ENCODE data around the gene NRSN2.

Gene NRSN2, protein sequence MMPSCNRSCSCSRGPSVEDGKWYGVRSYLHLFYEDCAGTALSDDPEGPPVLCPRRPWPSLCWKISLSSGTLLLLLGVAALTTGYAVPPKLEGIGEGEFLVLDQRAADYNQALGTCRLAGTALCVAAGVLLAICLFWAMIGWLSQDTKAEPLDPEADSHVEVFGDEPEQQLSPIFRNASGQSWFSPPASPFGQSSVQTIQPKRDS

DNA sequence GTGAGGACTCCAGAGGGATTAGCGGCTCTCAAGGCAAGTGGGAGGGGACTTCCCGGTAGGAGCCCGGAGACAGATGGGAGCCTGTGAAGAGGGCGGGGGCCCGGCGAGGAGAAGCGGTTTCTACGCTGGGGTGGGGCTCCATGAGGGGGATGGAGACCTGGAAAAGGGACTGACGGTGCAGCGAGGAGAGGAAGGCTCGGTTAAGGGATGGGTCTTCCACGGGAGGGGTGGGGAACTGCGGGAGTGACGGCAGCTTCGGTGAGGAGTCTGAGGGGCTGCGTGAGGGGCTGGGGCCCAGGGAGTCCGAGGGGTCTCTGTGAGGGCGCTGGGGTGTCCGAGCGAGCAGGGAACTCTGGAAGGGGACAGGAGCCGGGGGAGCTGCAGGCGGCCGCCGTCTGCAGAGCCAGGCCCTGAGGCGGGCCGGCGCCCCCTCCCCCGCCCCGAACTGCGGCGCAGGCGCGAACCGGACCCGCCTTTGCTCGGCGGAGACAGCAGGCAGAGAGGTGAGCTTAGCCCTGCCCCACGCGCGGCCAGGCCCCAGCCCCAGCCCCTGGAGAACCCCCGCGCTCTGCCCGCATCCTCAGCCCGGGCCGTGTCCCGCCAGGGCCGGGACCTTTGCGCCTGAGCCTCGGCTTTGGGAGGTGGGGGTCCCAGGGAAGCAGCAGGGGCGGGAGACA lies at the start of gene NRSN2:
Gene NRSN2 (plus strand): TSS at position 472 of the 677 bp plus-strand sequence. CDS start 2,533 bp downstream, outside the sequence.
- DNase-seq (ENCODE audit: low read depth in 2 of 2, low spot score in 1 of 2) = no peak

DNA sequence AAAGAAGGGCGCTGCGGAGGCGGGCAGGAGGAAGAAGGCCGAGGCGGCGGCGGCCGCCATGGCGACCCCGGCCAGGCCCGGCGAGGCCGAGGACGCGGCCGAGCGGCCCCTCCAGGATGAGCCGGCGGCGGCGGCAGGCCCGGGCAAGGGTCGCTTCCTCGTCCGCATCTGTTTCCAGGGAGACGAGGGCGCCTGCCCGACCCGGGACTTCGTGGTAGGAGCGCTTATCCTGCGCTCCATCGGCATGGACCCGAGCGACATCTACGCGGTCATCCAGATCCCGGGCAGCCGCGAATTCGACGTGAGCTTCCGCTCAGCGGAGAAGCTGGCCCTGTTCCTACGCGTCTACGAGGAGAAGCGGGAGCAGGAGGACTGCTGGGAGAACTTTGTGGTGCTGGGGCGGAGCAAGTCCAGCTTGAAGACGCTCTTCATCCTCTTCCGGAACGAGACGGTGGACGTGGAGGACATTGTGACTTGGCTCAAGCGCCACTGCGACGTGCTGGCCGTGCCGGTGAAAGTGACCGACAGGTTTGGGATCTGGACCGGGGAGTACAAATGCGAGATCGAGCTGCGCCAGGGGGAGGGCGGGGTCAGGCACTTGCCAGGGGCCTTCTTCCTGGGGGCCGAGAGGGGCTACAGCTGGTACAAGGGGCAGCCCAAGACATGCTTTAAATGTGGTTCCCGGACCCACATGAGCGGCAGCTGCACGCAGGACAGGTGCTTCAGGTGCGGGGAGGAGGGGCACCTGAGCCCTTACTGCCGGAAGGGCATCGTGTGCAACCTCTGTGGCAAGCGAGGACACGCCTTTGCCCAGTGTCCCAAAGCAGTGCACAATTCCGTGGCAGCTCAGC lies 48.8 kb upstream of the NRSN2 start:
- no peak for DNase-seq (ENCODE audit: low read depth in 2 of 2, low spot score in 1 of 2)

DNA sequence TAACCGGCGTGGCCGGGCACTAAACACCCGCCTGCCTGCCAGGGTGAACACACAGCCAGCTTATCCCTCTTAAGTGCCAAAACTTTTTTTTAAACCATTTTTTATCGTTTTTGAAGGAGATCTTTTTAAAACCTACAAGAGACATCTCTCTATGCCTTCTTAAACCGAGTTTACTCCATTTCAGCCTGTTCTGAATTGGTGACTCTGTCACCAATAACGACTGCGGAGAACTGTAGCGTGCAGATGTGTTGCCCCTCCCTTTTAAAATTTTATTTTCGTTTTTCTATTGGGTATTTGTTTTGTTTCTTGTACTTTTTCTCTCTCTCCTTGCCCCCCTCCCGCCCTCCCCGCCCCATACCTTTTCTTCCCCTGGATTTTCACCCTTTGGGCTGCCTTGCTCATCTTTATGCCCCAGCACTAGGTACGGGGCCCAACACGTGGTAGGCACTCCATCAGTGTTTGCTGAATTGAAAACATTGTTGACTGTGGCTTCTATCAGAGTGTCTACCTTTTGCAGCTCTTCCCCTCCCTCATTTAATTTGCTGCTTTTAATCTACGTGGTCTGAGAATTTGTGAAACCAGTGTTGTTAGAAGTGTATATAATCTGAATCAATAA lies 48.0 kb upstream of the NRSN2 start:
- DNase-seq (ENCODE audit: low read depth in 2 of 2, low spot score in 1 of 2) = no peak

DNA sequence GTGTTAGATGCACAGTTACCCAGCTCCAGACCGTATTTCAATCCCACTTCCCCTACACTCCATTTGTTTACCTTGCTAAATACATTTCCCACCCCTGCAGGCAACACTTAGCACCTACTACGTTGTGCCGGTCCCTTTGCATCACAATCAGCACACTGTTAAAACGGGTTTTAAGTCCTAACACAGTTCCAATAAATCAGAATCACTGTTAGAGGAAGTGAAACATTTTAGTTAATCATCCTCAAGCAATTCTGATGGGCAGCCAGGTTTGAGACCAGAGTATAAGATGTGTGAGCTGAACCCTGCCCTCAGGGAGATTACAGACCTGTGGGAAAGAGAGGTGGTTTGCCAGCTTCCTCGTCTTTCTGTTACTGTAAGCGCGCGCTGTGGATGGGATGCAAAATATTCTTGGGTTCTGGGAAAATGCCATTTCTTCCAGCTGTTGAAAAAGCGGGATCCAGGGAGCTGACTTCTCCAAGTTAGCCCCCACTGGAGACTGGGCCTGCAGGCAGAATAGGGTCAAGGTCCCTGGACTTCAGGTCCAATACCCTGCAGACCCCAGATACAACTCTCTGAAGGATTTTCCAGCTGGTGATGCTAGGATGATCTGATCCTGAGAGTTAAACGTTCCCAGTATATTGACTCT lies 46.4 kb upstream of the NRSN2 start:
- DNase-seq (ENCODE audit: low read depth in 2 of 2, low spot score in 1 of 2) = no peak

DNA sequence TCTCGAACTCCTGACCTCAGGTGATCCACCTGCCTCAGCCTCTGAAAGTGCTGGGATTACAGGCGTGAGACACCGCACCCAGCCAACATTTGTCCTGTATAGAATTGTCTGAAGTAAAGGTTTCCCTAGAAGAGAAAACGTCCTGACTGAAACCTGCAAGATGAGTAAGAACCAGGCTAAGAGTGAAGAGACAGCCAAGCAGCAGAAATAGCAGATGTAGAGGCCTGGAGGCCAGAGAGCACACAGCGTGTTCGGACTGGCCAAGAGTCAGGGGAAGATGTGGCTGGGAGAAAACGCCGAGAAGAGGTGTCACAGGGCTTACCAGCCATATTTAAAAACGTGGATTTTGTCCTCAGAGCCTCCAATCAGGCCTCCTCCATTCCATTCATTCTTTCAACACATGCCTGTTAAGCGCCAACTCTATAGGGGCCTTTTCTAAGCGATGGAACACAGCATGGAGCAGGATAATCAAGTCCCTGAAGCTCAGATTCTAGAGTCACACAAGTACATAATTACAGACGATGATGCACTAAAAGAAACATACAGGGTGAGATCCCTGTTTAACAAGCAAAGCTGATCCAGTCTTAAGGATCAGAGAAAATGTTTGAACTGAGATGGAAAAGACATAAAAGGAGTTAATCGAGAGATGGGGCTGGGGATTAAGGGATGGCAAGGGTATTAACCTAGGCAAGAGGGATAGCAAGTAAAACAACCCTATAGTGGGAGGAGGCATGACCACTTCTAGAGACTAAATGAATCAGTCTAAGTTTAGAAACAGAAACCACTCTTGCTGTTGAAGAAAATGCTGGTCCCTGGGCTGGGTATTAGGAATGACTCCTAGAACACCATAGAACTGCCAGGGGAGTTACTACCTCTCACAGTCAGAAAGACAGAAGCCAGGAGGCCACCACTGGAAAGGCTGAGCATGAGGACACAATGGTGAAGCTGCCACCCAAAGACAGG lies 44.7 kb upstream of the NRSN2 start:
- DNase-seq (ENCODE audit: low read depth in 2 of 2, low spot score in 1 of 2) = no peak

DNA sequence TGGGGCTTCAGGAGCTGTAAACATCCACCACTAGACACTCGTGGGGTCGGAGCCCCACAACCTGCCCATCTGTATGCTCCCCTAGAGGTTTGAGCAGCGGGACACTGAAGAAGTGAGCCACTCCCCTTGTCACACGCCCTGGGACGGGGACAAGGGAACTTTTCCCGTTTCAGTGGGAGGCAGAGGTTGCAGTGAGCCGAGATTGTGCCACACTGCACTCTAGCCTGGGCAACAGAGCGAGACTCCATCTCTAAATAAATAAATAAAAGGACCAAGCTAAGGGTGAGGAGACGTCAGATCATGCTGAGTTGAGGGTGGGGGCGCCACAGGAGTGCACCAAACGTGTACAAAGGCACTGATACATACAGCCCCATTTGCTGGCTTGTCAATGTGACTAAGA lies 41.2 kb upstream of the NRSN2 start:
- DNase-seq (ENCODE audit: low read depth in 2 of 2, low spot score in 1 of 2) = no peak

DNA sequence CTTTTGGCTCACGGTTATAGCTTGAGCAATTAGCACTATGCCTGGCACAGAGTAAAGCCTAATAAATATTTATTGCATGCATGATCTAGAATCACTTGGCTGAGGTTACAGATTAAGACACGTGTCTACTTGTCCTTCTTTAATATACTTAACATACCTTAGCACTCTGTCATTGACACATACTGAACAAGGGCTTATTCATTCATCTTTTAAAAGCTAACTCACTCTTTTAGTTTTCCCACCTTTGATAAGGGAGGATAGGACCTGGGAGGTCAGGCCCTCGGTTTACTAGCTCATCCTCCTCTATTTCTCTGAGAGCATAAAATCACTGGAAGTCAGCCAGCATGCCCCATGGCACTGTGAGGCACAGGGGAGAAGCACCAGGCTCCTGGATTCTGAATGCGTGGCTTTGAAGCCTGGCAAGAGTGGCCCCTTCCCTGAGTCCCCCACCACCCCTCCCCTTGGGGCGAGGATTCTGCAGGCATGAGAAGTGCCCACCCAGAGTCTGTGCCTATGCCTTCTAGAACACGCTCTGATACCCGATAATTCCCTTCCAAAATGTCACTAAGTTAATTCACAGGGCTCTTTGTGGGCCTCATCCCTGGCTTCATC lies 38.4 kb upstream of the NRSN2 start:
- DNase-seq (ENCODE audit: low read depth in 2 of 2, low spot score in 1 of 2) = no peak

DNA sequence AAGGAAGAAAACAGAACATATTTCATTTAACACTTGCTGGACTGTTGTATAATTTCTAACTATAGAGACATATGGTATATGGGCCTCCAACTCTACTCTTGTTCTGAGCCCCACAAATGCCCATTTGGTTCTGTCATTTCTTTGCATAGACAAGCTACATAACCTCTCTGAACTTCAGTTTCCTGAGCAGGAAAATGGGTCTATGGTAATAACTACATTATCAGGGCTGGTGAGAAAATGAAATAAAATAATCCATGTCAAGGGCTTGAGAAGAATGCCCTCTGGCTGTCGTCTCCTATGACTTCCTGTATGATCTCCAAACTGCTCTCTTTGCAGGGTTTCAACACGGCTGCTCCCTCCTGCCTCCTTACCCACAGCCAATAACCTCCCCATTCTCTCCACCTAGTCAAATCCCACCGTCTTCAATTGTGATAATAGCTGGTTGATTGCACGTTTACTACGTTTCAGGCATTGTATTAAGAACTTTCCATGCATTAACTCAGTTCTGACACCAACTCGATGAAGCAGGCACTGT lies 37.5 kb upstream of the NRSN2 start:
- no peak for DNase-seq (ENCODE audit: low read depth in 2 of 2, low spot score in 1 of 2)

DNA sequence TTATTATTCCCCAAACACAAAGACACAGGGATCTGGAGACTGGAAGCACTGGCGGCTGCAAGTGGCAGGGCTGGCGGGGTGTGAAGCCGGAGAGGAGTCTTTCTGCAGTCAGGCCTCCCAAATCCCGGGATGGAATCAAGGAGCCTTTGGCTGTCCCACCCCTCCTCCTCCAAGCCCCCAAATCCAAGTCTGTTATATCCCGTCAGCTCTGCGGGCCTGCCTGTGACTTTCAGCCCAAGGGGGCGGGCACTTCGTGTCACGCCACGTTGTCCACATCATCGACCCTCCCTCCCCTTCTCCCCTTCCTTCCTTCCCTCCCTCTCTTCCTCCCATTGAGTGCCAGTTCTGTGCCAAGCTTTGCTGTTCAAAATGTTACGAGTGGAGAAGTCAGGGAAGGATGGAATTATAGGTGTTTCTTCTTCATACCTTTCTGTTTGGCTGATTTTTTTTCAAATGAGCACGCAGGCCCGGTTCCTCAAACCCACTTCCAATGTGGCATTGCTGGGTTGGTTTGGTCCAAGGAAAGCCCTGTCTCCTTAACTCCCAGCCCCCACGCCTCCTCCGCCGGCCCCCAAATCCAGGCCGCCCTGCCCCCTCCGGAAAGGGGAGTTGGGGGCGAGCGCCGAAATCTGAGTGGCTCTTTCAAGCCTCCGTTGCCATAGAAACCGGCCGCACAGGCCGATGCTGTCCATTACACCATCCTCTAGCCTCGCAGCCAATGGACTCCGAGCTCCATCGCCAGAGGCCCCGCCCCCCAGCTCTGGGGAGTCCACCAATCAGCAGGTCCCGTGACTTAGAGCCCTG lies 36.9 kb upstream of the NRSN2 start:
- peak; percentile 62 to 69 for DNase-seq (ENCODE audit: low read depth in 2 of 2, low spot score in 1 of 2)

DNA sequence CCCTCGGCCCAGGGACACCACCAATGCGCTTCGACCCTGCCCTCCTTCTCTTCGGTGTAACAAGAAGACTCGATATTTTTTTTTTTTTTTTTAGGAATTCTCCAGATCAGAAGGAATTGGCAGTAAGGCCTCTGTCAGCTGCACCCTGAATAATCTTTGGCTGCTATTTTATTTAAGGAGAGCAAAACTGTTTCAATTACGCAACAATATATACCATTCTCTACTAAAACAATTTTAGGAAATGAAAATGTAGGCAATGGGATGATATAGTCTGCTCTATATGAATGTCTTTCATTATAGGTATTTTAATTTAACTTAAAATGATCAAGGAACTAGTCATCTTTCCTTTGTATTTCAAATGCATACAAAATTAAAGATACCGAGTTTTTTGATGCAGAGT lies 36.3 kb upstream of the NRSN2 start:
- no peak for DNase-seq (ENCODE audit: low read depth in 2 of 2, low spot score in 1 of 2)

DNA sequence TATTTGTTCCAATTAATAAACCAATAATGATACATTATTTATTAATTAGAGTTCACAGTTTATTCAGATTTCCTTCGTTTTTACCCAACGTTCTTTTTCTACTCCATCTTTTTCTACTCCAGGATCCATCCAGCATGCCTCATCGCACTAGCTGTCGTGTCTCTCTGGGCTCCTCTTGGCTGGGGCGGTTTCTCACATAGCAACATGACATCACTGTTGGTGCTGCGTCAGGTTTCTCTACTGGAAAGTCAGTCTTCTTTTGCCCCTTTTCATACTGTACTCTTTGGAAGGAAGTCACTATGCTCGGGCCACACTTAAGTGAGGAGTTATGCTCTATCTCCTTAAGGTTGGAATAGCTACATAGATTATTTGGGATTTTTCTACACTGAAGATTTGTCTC lies 35.3 kb upstream of the NRSN2 start:
- no peak for DNase-seq (ENCODE audit: low read depth in 2 of 2, low spot score in 1 of 2)

DNA sequence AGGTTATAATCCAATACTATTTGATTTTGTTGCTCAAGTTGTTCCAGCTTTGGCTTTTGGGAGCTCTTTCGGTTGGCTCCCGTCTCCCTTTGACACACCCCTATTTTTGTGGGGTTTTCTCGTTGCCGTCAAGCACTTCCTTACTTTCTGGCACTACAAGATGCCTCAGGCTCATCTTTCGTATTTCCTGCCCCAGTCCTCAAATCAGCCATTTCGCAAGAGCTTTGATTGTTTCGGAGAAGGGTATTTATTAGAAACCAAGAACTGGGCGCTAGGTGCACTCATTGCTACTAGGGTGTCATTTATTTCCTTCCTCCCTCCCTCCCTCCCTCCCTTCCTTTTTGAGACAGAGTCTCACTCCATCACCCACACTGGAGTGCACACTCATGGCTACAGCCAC lies 34.8 kb upstream of the NRSN2 start:
- DNase-seq (ENCODE audit: low read depth in 2 of 2, low spot score in 1 of 2) = no peak

DNA sequence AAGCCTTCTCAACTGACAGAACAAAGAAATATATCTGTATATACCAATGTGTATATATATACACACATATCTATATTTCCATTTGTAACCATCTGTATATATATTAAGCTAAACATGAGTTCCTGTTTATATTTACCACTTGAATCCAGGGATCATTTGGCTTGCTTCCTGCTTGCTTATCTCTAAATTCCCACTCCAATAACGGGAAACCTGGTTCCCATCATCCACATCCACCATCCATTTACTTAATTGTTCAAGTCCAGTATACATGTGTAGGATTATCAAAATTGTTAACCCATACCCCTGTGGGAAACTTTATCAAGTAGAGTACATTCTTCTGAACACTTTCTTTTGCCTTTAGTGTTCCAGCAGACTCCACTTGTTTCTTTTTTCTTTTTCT lies 34.0 kb upstream of the NRSN2 start:
- no peak for DNase-seq (ENCODE audit: low read depth in 2 of 2, low spot score in 1 of 2)

DNA sequence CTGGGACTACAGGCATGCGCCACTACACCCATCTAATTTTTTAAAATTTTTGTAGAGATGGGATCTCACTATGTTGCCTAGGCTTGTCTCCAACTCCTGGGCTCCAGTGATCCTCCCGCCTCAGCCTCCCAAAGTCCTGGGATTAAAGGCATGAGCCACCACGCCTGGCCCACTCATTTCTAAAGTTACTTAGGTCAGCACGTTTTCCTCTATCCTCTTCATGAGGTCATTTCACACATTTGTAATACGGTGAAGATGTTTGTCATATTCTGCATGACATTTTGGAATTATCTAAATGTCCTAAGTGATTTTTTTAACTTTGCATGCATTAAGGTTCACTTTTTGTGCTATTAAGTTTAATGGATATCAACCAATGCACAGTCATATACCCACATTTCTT lies 33.5 kb upstream of the NRSN2 start:
- no peak for DNase-seq (ENCODE audit: low read depth in 2 of 2, low spot score in 1 of 2)

DNA sequence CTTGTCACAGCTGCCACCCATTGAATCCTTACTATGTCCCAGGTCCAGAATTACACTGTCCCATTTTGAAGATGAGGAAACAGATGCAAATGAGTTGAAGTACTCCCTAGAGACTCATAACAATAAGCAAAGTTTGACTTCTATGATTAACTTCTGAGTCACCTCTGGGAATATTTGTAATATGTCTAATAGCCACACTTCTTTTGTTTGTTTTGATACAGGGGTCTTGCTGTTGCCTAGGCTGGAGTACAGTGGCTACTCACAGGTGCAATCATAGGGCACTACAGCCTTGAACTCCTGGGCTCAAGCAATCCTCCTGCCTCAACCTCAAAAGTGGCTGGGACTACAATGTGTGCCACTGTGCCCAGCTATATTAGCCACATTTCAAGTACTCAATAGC lies 33.0 kb upstream of the NRSN2 start:
- DNase-seq (ENCODE audit: low read depth in 2 of 2, low spot score in 1 of 2) = no peak

DNA sequence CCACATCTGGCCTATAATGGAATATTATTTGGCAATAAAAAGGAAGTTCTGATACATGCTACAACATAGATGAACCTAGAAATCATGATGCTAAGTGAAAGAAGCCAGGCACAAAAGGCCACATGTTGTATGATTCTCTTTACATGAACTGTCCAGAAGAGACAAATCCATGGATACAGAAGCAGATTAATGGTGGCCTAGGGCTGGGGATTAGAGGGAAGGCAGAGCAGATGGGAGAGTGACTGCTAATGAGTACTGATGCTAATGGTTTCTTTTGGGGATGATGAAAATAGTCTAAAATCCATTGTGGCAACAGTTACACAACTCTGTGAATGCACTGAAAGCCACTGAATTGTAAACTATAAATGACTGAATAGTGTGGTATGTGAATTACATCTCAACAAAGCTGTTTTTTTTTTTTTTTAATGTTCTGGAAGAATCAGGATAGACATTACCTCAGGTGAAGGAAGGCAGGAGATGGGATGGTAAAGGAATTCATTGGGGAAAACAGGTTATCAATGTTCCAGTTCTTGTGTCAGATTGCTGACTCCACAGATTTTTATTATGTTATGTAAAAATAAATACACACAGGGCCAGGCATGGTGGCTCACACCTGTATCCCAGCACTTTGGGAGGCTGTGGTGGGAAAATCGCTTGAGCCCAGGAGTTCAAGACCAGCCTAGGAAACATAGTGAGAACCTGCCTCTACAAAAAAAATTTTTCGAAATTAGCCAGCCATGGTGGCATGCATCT lies 30.4 kb upstream of the NRSN2 start:
- no peak for DNase-seq (ENCODE audit: low read depth in 2 of 2, low spot score in 1 of 2)

DNA sequence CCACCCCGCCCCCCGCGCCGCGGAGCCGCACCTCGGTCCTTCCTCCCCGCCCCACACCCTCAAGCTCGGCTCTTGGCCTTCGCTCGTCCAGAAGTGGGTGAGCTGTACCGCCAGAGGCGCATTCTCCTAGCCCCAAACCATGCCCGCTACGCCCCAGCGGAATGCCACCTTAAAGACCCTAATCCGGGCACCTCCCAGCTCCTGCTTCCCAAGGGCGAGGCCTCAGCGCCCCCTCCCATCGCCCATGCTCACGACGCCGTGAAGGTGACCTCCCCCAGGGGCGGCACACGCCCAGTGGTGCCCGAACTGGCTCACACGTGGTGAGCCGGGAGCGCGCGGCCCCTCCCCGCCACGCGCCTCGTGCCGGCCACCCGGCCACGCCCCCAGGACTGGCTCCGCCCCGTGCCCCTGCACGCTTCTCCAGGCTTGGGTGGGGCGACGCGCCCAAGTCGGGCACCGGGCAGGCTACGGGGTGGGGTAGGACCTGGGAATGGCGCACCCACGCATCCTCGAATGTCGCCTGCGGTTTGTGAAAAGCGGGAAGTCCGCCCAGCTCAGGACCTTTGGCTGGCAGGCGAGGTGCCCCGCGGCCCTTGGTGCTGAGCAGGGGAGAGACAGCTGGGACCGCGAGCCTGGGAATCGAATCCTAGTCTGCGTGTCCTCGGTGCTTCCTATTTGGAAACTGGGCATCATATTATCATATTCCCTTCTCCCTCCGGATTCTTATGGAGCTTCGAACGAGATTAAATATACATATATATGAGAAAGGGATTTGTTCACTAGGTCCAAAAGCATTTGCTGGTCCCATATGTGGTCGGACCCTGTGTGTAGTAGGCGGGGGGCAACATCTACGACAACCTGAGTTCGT lies 22.5 kb upstream of the NRSN2 start:
- DNase-seq (ENCODE audit: low read depth in 2 of 2, low spot score in 1 of 2) = peak; percentile 76 to 84
